Aorta (tissue), 5 donors: Measurements from ENCODE around the gene SPRY2. TPM values are rescaled to one million over a fixed set of nuclear protein-coding genes. Genes with fewer than 3 reads are reported as not detected.

ENCODE experiments used
- ATAC-seq: fragments of 200-7000 bp; cut with Tn5 transposase; one replicate; pipeline ENCODE4 v1.9.1; 2022; ENCODE audit warnings: moderate library complexity; ENCODE audit not compliant: low FRiP score
- DNase-seq, 2 donors: peaks; one replicate each; pipeline ENCODE4 v3.0.0-alpha.2; 2020
- H3K27ac ChIP-seq, 2 donors: one replicate each; pipeline ENCODE4 v1.5.1; 2013; ENCODE audit warnings: low read length in 2 of 2, mild to moderate bottlenecking in 2 of 2, moderate library complexity in 2 of 2, control low read depth in 1 of 2, inconsistent platforms in 1 of 2, low read depth in 1 of 2
- H3K27me3 ChIP-seq, 2 donors: one replicate each; pipeline ENCODE4 v1.6.1; 2013; ENCODE audit warnings: control low read depth in 1 of 2, low read length in 1 of 2, mild to moderate bottlenecking in 1 of 2, moderate library complexity in 1 of 2; ENCODE audit not compliant: insufficient read depth in 2 of 2, control insufficient read depth in 1 of 2
- H3K36me3 ChIP-seq, 2 donors: one replicate each; pipeline ENCODE4 v1.6.1; 2013; ENCODE audit warnings: control low read depth in 1 of 2, low read length in 1 of 2, mild to moderate bottlenecking in 1 of 2; ENCODE audit not compliant: insufficient read depth in 2 of 2, control insufficient read depth in 1 of 2
- H3K4me1 ChIP-seq, 2 donors: one replicate each; pipeline ENCODE4 v1.6.1; 2013; ENCODE audit warnings: low read length in 2 of 2, control low read depth in 1 of 2, mild to moderate bottlenecking in 1 of 2, moderate library complexity in 1 of 2; ENCODE audit not compliant: insufficient read depth in 2 of 2, control insufficient read depth in 1 of 2
- H3K4me3 ChIP-seq, 2 donors: one replicate each; pipeline ENCODE4 v1.5.1; 2013; ENCODE audit warnings: low read length in 2 of 2, control low read depth in 1 of 2, mild to moderate bottlenecking in 1 of 2
- H3K9me3 ChIP-seq: one replicate; pipeline ENCODE4 v1.6.1; 2013; ENCODE audit warnings: mild to moderate bottlenecking, low read length; ENCODE audit not compliant: control insufficient read depth
- WGBS, 2 donors: extraction: QIAGEN DNeasy Blood & Tissue Kit; methylation state at CpG; one replicate each; pipeline ENCODE4 v1.1.7; 2013; 5-methylcytosine and 5-hydroxymethylcytosine counted together
- intact Hi-C, 2 donors: fragments of 100-400 bp; cut with DNase I; formaldehyde crosslinking; loops; one replicate each; pipeline versions ENCODE4 v1.14.2 to v1.15.0; 2022
- polyA plus RNA-seq, 2 donors: library from polyadenylated mRNA; stranded (reverse); fragments of 200-250 nt; gene quantifications; one replicate each; pipeline ENCODE4 v1.2.3, GENCODE V29; 2013
- total RNA-seq, 2 donors: library from RNA; stranded (reverse); fragmentation: NEBNext Ultra II Directional; extraction: Animal tissue kit (Norgen Biotek cat#: 25700); gene quantifications; one replicate each; pipeline ENCODE4 v1.2.1, GENCODE V29; 2021
- donor health status: healthy with polysubstance abuse.
- donor health status: Bipolar disorder and iron deficiency.
- donor health status: DM: no; HTN: no; CAD: no.
- donor health status: DM: no; HTN: no; CAD: no.
- donor health status: DM: yes; HTN: yes; CAD: no.

The SPRY2 gene
- total and polyA plus RNA-seq, 4 donors: 20.0 to 48.9 (median 42.2) TPM

GRCh38 chr13:80342471-80343371, 1.8 kb upstream of the SPRY2 start:
- Histone ChIP-seq H3K4me1 (no peaks in the 10 kb centered on the region), H3K27me3 (no peaks in the 10 kb centered on the region), H3K4me3 (peak overlapping the region; percentile 81 to 86), H3K9me3 (no peaks in the 10 kb centered on the region), H3K36me3 (no peaks in the 10 kb centered on the region), H3K27ac (peak overlapping the region; percentile 14 to 83)
- WGBS, 2 donors: 1% methylated on average over 61 of the region's 61 CpGs
- ATAC-seq: peak; percentile 86
- peak; percentile 87 to 95 for DNase-seq
- intact Hi-C loops: loop anchor here in 1 of 2 donors (2.0 to 5.0 kb wide), 4 partner anchors 20 to 565 kb away; no protein-coding TSS in a partner anchor

- H3K4me3 ChIP-seq: peak overlapping the region; percentile 81 to 86
- H3K27ac ChIP-seq: peak overlapping the region; percentile 58 to 90
- no peaks in the 10 kb centered on the region for H3K36me3 ChIP-seq
- no peaks in the 10 kb centered on the region for H3K27me3 ChIP-seq
- ATAC-seq (no peak), DNase-seq (peak in 1 of 2 donors; percentile 55)
- WGBS, 2 donors: 0 to 1% methylated on average over 12 to 16 of the region's 16 CpGs
- H3K4me1 ChIP-seq: no peaks in the 10 kb centered on the region
- no peaks in the 10 kb centered on the region for H3K9me3 ChIP-seq
- intact Hi-C loops: loop anchor here in 1 of 2 donors (2.0 to 5.0 kb wide), 4 partner anchors 21 to 565 kb away; no protein-coding TSS in a partner anchor
Observed at GRCh38 chr13:80341756-80342370, 937 bp upstream of the SPRY2 start.

GRCh38 chr13:80340651-80341100, 250 bp downstream of the SPRY2 start:
- WGBS, 2 donors: 1% methylated on average over 41 to 45 of the region's 45 CpGs
- no peak for ATAC-seq
- intact Hi-C loops: loop anchor here in 1 of 2 donors (5.0 kb wide), 3 partner anchors 293 to 563 kb away; no protein-coding TSS in a partner anchor
- Histone ChIP-seq H3K4me1 (no peaks in the 10 kb centered on the region), H3K27ac (peak overlapping the region; percentile 76 to 97), H3K4me3 (peak overlapping the region; percentile 86 to 93), H3K9me3 (no peaks in the 10 kb centered on the region), H3K36me3 (no peaks in the 10 kb centered on the region), H3K27me3 (no peaks in the 10 kb centered on the region)
- DNase-seq: peak in 1 of 2 donors; percentile 73

GRCh38 chr13:80339912-80340650, 845 bp downstream of the SPRY2 start:
- no peaks in the 10 kb centered on the region for H3K4me1 ChIP-seq
- peak; percentile 73 to 83 for DNase-seq
- no peaks in the 10 kb centered on the region for H3K27me3 ChIP-seq

GRCh38 chr13:80339563-80339911, 1.4 kb downstream of the SPRY2 start:
- intact Hi-C loops: loop anchor here (5.0 to 10.0 kb wide), 3 partner anchors 207 to 405 kb away; no protein-coding TSS in a partner anchor
- Histone ChIP-seq H3K27me3 (no peaks in the 10 kb centered on the region), H3K27ac (peak overlapping the region; percentile 76 to 97), H3K9me3 (no peaks in the 10 kb centered on the region), H3K36me3 (no peaks in the 10 kb centered on the region), H3K4me1 (no peaks in the 10 kb centered on the region), H3K4me3 (peak overlapping the region; percentile 86 to 93)
- WGBS, 2 donors: 0% methylated on average over 8 of the region's 8 CpGs
- no peak for ATAC-seq
- no peak for DNase-seq

More at GRCh38 chr13:80339912-80340650, 845 bp downstream of the SPRY2 start:
- ATAC-seq: peak; percentile 59
- H3K27ac ChIP-seq: peak overlapping the region; percentile 76 to 97
- 0% methylated on average over 56 to 59 of the region's 59 CpGs for whole genome bisulfite sequencing, 2 donors
- H3K9me3 ChIP-seq: no peaks in the 10 kb centered on the region
- H3K36me3 ChIP-seq: no peaks in the 10 kb centered on the region
- intact Hi-C loops: loop anchor here (5.0 to 10.0 kb wide), 6 partner anchors 208 to 563 kb away; no protein-coding TSS in a partner anchor
- H3K4me3 ChIP-seq: peak overlapping the region; percentile 86 to 93

- DNase-seq (peak; percentile 88 to 91), ATAC-seq (peak; percentile 77)
- Histone ChIP-seq H3K27me3 (no peaks in the 10 kb centered on the region), H3K4me1 (no peaks in the 10 kb centered on the region), H3K9me3 (no peaks in the 10 kb centered on the region), H3K36me3 (no peaks in the 10 kb centered on the region), H3K27ac (peak overlapping the region; percentile 76 to 97), H3K4me3 (peak overlapping the region; percentile 86 to 93)
- intact Hi-C loops: loop anchor here (5.0 to 10.0 kb wide), 3 partner anchors 207 to 404 kb away; no protein-coding TSS in a partner anchor
- WGBS, 2 donors: 0% methylated on average over 40 of the region's 40 CpGs
Observed at GRCh38 chr13:80338781-80339562, 2.0 kb downstream of the SPRY2 start.

- 27 to 35% methylated on average over 26 of the region's 26 CpGs for WGBS, 2 donors
- peak overlapping the region in 1 of 2 donors; percentile 16 for H3K27ac ChIP-seq
Observed at GRCh38 chr13:80337288-80338081, 3.4 kb downstream of the SPRY2 start.

More at GRCh38 chr13:80337288-80338081, 3.4 kb downstream of the SPRY2 start:
- peak overlapping the region; percentile 46 to 86 for H3K4me3 ChIP-seq
- intact Hi-C loops: loop anchor here (5.0 to 10.0 kb wide), 3 partner anchors 205 to 403 kb away; no protein-coding TSS in a partner anchor
- no peak for ATAC-seq
- no peaks in the 10 kb centered on the region for H3K9me3 ChIP-seq
- no peaks in the 10 kb centered on the region for H3K36me3 ChIP-seq
- H3K27me3 ChIP-seq: no peaks in the 10 kb centered on the region
- no peak for DNase-seq
- H3K4me1 ChIP-seq: no peaks in the 10 kb centered on the region
